T-helper 2 cell treated with Interferon-gamma antibody and Interleukin-4, amounts not matched to agents 5 μg/mL and 100 μg/mL, for 36 hours (primary cell): Measurements from ENCODE around the gene CTBP2.
"Not testable (repeated sequence)": the region's sequence is repeated elsewhere in the genome, so short reads cannot be mapped to it uniquely, and the experiment has no call there.

Experiments
- DNase-seq: peaks from one replicate; pipeline ENCODE4 v3.0.0; 2021; ENCODE audit warnings: low spot score
- H3K27ac Mint-ChIP-seq: one replicate; pipeline ENCODE4 v1.8.0; 2021; ENCODE audit warnings: mild to moderate bottlenecking, mixed read lengths
- H3K27me3 Mint-ChIP-seq: one replicate; pipeline ENCODE4 v1.8.0; 2021; ENCODE audit warnings: low read depth, mixed read lengths
- H3K36me3 Mint-ChIP-seq: one replicate; pipeline ENCODE4 v1.8.0; 2021; ENCODE audit warnings: low read depth, mixed read lengths
- H3K4me1 Mint-ChIP-seq: one replicate; pipeline ENCODE4 v1.8.0; 2021; ENCODE audit warnings: low read depth, mixed read lengths
- H3K4me3 Mint-ChIP-seq: one replicate; pipeline ENCODE4 v1.8.0; 2022; ENCODE audit warnings: mild to moderate bottlenecking, moderate library complexity, mixed read lengths
- H3K9me3 Mint-ChIP-seq: one replicate; pipeline ENCODE4 v1.8.0; 2021; ENCODE audit warnings: mixed read lengths

CTBP2 gene

DNA sequence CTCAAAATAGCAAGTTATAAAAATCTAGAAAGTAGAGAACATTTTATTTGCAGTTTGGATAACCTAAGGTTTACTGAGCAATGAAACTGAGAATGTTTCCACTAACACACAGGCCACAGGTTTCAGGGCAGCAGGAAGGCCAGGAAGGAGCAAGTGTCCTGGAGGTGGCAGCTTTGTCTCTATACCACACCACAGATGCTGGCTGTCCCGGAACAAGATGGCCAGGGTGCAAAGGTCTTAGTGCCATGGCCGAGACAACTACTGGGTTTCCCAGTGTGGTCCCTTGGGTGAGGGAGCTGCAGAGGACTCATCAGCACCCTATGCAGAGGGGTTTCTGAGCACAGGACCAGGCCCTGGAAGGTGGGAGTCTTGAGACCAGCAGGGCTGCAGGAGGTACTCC, 92.0 kb downstream of the CTBP2 start:
- Mint-ChIP-seq H3K27ac (no peak overlapping the region), H3K27me3 (peaks cover 13% of the 10 kb centered on the region), H3K36me3 (no peaks in the 10 kb centered on the region), H3K9me3 (no peaks in the 10 kb centered on the region), H3K4me3 (no peak overlapping the region), H3K4me1 (peaks cover 13% of the 10 kb centered on the region)
- no peak for DNase-seq

DNA sequence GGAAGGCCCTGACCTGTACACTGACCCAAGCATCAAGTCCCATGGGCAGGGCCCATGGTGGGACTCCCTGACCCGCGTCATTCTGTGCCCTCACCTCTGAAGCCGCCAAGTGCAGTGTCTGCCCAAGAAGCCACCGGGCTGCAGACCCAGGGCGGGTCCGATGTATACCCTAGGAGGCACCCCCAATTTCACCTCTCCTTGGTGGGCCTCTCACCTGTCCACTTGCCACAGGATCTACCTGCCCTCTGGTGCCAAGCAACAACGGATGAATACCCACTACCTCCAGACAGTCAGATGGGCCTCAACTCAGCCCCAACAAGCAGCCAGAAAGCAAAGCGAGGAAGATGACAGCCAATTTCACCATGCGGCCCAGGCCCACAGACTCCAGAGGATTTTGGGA, 92.6 kb downstream of the CTBP2 start:
- no peak overlapping the region for H3K4me3 Mint-ChIP-seq
- peaks cover 14% of the 10 kb centered on the region for H3K27me3 Mint-ChIP-seq
- H3K4me1 Mint-ChIP-seq, result peaks cover 13% of the 10 kb centered on the region

GRCh38 chr10:125066764-125067450, 93.5 kb downstream of the CTBP2 start:
- Mint-ChIP-seq H3K4me1 (peaks cover 13% of the 10 kb centered on the region), H3K4me3 (no peak overlapping the region), H3K27me3 (peaks cover 17% of the 10 kb centered on the region), H3K36me3 (no peaks in the 10 kb centered on the region), H3K9me3 (no peaks in the 10 kb centered on the region), H3K27ac (no peak overlapping the region)
- no peak for DNase-seq

More for the DNA sequence above, 92.6 kb downstream of the CTBP2 start:
- DNase-seq, result no peak
- H3K9me3 Mint-ChIP-seq, result no peaks in the 10 kb centered on the region
- H3K27ac Mint-ChIP-seq, result no peak overlapping the region
- H3K36me3 Mint-ChIP-seq, result no peaks in the 10 kb centered on the region

- DNase-seq, result peak; percentile 27
- Mint-ChIP-seq H3K9me3 (no peaks in the 10 kb centered on the region), H3K36me3 (no peaks in the 10 kb centered on the region), H3K4me3 (no peak overlapping the region), H3K27ac (peak overlapping the region; percentile 34), H3K4me1 (peaks cover 13% of the 10 kb centered on the region), H3K27me3 (peaks cover 17% of the 10 kb centered on the region)
Observed at GRCh38 chr10:125064681-125065492, 95.5 kb downstream of the CTBP2 start.

GRCh38 chr10:125063256-125063925, 97.0 kb downstream of the CTBP2 start:
- no peak for DNase-seq
- Mint-ChIP-seq H3K9me3 (no peaks in the 10 kb centered on the region), H3K27ac (no peak overlapping the region), H3K4me1 (peaks cover 13% of the 10 kb centered on the region), H3K36me3 (no peaks in the 10 kb centered on the region), H3K27me3 (peaks cover 19% of the 10 kb centered on the region), H3K4me3 (no peak overlapping the region)

- Mint-ChIP-seq H3K9me3 (no peaks in the 10 kb centered on the region), H3K4me1 (peaks cover 13% of the 10 kb centered on the region), H3K27me3 (peaks cover 19% of the 10 kb centered on the region), H3K36me3 (no peaks in the 10 kb centered on the region), H3K27ac (no peak overlapping the region), H3K4me3 (no peak overlapping the region)
- DNase-seq, result no peak
Observed at GRCh38 chr10:125062914-125063230, 97.5 kb downstream of the CTBP2 start.

DNA sequence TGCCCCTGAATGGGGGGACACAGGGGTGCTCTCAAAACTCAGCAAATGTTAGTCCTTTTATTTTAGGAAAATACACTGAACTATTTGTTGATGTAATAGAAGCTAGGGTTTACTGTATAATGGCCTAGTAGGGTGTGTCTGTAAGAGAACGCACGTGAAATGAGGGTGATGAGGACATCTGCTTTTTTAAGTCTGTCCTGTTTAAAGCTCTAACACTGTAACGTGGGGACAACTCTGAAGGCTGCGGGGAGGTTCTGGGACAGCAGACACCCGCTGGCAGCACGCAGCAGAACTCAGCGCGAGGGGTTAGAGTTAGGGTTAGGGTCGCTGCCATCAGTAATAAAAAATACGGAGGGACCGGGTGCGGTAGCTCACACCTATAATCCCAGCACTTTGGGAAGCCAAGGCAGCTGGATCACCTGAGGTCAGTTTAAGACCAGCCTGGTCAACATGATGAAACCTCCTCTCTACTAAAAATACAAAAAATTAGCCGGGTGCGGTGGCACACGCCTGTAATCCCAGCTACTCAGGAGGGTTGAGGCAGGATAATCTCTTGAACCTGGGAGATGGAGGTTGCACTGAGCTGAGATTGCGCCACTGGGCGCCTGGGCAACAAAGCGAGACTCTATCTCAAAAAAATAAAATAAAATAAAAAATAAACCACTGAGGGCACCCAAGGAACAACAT, 98.0 kb downstream of the CTBP2 start:
- Mint-ChIP-seq H3K36me3 (no peaks in the 10 kb centered on the region), H3K4me1 (peaks cover 13% of the 10 kb centered on the region), H3K27ac (no peak overlapping the region), H3K27me3 (peaks cover 19% of the 10 kb centered on the region), H3K9me3 (no peaks in the 10 kb centered on the region), H3K4me3 (no peak overlapping the region)
- DNase-seq, result no peak

DNA sequence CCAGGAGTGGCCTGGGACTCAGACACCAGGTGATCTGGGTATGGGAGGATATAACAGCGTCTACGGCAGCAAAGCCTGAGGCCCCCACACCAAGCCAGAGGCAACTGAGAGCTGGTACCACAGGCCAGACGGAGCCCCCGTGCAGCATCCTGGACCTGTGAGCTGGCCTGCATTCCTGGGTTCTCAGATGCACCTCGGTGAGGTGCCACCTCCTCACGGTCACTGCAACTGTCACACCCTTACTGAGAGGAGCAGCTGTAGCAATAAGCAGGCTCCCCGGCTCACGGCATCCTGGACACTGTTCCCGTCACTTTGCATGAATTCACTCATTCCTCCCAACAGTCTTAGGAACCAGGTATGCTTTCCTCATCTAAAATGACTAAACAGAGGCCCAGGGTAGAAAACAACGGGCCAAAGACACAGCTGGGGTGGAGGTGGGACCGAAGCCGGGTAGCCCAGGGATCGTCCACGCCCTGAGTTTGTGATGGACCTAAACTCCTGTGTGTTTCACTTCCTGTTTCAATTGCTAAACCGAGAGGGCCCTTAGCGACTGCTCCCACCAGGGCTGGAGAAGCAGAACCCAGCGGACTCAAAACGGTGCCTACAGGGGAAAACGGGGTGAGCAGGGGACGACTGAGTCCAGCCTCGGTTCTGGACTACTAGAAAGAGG, 98.7 kb downstream of the CTBP2 start:
- Mint-ChIP-seq H3K4me1 (peaks cover 13% of the 10 kb centered on the region), H3K27me3 (peaks cover 19% of the 10 kb centered on the region), H3K27ac (no peak overlapping the region), H3K4me3 (no peak overlapping the region), H3K9me3 (no peaks in the 10 kb centered on the region), H3K36me3 (no peaks in the 10 kb centered on the region)
- no peak for DNase-seq

- Mint-ChIP-seq H3K4me1 (peaks cover 13% of the 10 kb centered on the region), H3K27me3 (peaks cover 16% of the 10 kb centered on the region), H3K4me3 (no peak overlapping the region), H3K27ac (no peak overlapping the region), H3K9me3 (no peaks in the 10 kb centered on the region), H3K36me3 (no peaks in the 10 kb centered on the region)
- DNase-seq, result peak; percentile 9
Observed at GRCh38 chr10:125060826-125061556, 99.4 kb downstream of the CTBP2 start.

GRCh38 chr10:125060482-125060825, 99.9 kb downstream of the CTBP2 start:
- H3K4me3 Mint-ChIP-seq, result no peak overlapping the region
- peaks cover 16% of the 10 kb centered on the region for H3K27me3 Mint-ChIP-seq
- H3K36me3 Mint-ChIP-seq, result no peaks in the 10 kb centered on the region
- peaks cover 13% of the 10 kb centered on the region for H3K4me1 Mint-ChIP-seq
- no peaks in the 10 kb centered on the region for H3K9me3 Mint-ChIP-seq
- H3K27ac Mint-ChIP-seq, result no peak overlapping the region
- DNase-seq, result no peak

GRCh38 chr10:125060026-125060425, 100.3 kb downstream of the CTBP2 start:
- peaks cover 8% of the 10 kb centered on the region for H3K4me1 Mint-ChIP-seq
- no peak overlapping the region for H3K4me3 Mint-ChIP-seq

DNA sequence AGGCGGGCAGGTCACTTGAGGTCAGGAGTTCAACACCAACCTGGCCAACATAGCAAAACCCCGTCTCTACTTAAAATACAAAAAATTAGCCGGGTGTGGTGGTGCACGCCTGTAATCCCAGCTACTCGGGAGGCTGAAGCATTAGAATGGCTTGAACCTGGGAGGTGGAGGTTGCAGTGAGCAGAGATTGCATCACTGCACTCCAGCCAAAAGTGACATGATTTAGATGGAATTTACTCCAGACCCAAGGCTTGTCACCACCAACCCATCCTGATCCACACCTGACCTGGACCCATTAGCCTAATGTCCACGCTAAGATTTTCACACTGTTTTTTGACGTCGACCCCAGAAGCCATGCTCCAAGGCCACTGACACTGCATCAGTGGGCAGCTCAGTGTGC, 101.0 kb downstream of the CTBP2 start:
- not testable (repeated sequence) for H3K27ac Mint-ChIP-seq, H3K9me3 Mint-ChIP-seq, H3K4me3 Mint-ChIP-seq, H3K36me3 Mint-ChIP-seq, H3K4me1 Mint-ChIP-seq, DNase-seq
- peaks cover 13% of the 10 kb centered on the region for H3K27me3 Mint-ChIP-seq

More at GRCh38 chr10:125060026-125060425, 100.3 kb downstream of the CTBP2 start:
- H3K36me3 Mint-ChIP-seq, result no peaks in the 10 kb centered on the region
- H3K27ac Mint-ChIP-seq, result no peak overlapping the region
- DNase-seq, result no peak
- H3K27me3 Mint-ChIP-seq, result peaks cover 13% of the 10 kb centered on the region
- H3K9me3 Mint-ChIP-seq, result no peaks in the 10 kb centered on the region
